Upper lobe of left lung (tissue), 6 donors: ENCODE results near the gene DICER1. TPM values are rescaled to one million over a fixed set of nuclear protein-coding genes. Genes with fewer than 3 reads are reported as not detected.

Source experiments
- ATAC-seq, 2 donors: fragments of 200-7000 bp; cut with Tn5 transposase; one replicate each; pipeline ENCODE4 v1.9.1; 2022; ENCODE audit warnings: mild to moderate bottlenecking in 2 of 2, moderate library complexity in 2 of 2; ENCODE audit not compliant: low FRiP score in 2 of 2
- DNase-seq, 2 donors: peaks; one replicate each; pipeline ENCODE4 v3.0.0-alpha.2; 2019 to 2020
- H3K27ac ChIP-seq, 4 donors: fragments of 200-600 bp; sonication (generic); one replicate each; pipeline ENCODE4 v1.5.1; 2016 to 2019
- H3K27me3 ChIP-seq, 4 donors: fragments of 200-600 bp; sonication (generic); one replicate each; pipeline ENCODE4 v1.5.1; 2017 to 2019
- H3K36me3 ChIP-seq, 4 donors: fragments of 200-600 bp; sonication (generic); one replicate each; pipeline ENCODE4 v1.5.1; 2016 to 2019
- H3K4me1 ChIP-seq, 4 donors: fragments of 200-600 bp; sonication (generic); one replicate each; pipeline ENCODE4 v1.5.1; 2018 to 2019
- H3K4me3 ChIP-seq, 4 donors: fragments of 200-600 bp; sonication (generic); one replicate each; pipeline ENCODE4 v1.5.1; 2017 to 2019; ENCODE audit warnings: mild to moderate bottlenecking in 2 of 4, moderate library complexity in 1 of 4
- H3K9me3 ChIP-seq, 4 donors: fragments of 200-600 bp; sonication (generic); one replicate each; pipeline ENCODE4 v1.5.1; 2018 to 2019
- CTCF ChIP-seq, 6 experiments: fragments of 450-650 bp in 4 of 6; fragments of 200-600 bp in 2 of 6; sonication (generic) in 2 of 6; IDR thresholded peaks; one replicate each; pipeline ENCODE4 v1.5.1; 2016 to 2019; ENCODE audit warnings: antibody characterized with exemption in 6 of 6
- EP300 ChIP-seq, 4 donors: sonication (generic); formaldehyde crosslinking; IDR thresholded peaks; one replicate each; pipeline ENCODE4 v1.5.1; 2017; ENCODE audit warnings: antibody characterized with exemption in 4 of 4, control low read depth in 2 of 4
- POLR2A ChIP-seq, 4 donors: fragments of 450-650 bp; IDR thresholded peaks; one replicate each; pipeline ENCODE4 v1.5.1; 2016 to 2017; ENCODE audit warnings: antibody characterized with exemption in 4 of 4, mild to moderate bottlenecking in 2 of 4
- POLR2AphosphoS5 ChIP-seq, 2 donors: sonication (generic); formaldehyde crosslinking; IDR thresholded peaks; one replicate each; pipeline ENCODE4 v1.5.1; 2017; ENCODE audit warnings: antibody characterized with exemption in 2 of 2
- WGBS, 2 donors: methylation state at CpG; one replicate each; pipeline ENCODE4 v1.1.5; 2017 to 2018; 5-methylcytosine and 5-hydroxymethylcytosine counted together
- total RNA-seq, 6 donors: library from RNA; depleted of rRNA in 4 of 6; stranded (reverse); fragments of >200 nt in 4 of 6; gene quantifications; one replicate each; pipeline versions ENCODE4 v1.1.0 to v1.2.1, GENCODE V29; 2016 to 2021
- donor health status: DM: no; HTN: no; CAD: no; lungs with moderate emphysema.
- donor health status: DM: no; HTN: yes; CAD: no; lungs with severe emphysema.

The DICER1 gene
- total RNA-seq, 6 donors from 2014 or later = 57.7 to 106 (median 75.1) TPM

GRCh38 chr14:95163666-95164065, 6.3 kb upstream of the DICER1 start:
- no peak overlapping the region for H3K4me3 ChIP-seq
- 82 to 93% methylated on average over 3 of the region's 3 CpGs for WGBS, 2 donors
- no peak overlapping the region for H3K27ac ChIP-seq
- no peaks in the 10 kb centered on the region for H3K27me3 ChIP-seq
- DNase-seq (no peak), ATAC-seq (no peak)
- TF ChIP-seq POLR2A (IDR thresholded peaks at IDR 0.05) (no peak), POLR2AphosphoS5 (IDR thresholded peaks at IDR 0.05) (no peak), CTCF (IDR thresholded peaks at IDR 0.05) (no peak), EP300 (IDR thresholded peaks at IDR 0.05) (no peak)
- H3K4me1 ChIP-seq = peaks cover 0 to 3% (median 2%) of the 10 kb centered on the region in 4 donors
- peaks cover 0 to 9% (median 0%) of the 10 kb centered on the region in 4 donors for H3K9me3 ChIP-seq
- no peaks in the 10 kb centered on the region for H3K36me3 ChIP-seq

GRCh38 chr14:95163132-95163531, 5.8 kb upstream of the DICER1 start:
- no peak for DNase-seq
- TF ChIP-seq POLR2AphosphoS5 (IDR thresholded peaks at IDR 0.05) = no peak
- no peak for TF ChIP-seq EP300 (IDR thresholded peaks at IDR 0.05)
- no peak for TF ChIP-seq POLR2A (IDR thresholded peaks at IDR 0.05)
- no peak for TF ChIP-seq CTCF (IDR thresholded peaks at IDR 0.05)

GRCh38 chr14:95162641-95163040, 5.3 kb upstream of the DICER1 start:
- Histone ChIP-seq H3K9me3 (peaks cover 0 to 9% (median 0%) of the 10 kb centered on the region in 4 donors), H3K4me1 (peaks cover 5 to 12% (median 10%) of the 10 kb centered on the region in 4 donors), H3K27ac (peak overlapping the region in 1 of 4 donors; percentile 21), H3K27me3 (no peaks in the 10 kb centered on the region), H3K36me3 (no peaks in the 10 kb centered on the region), H3K4me3 (no peak overlapping the region)
- TF ChIP-seq CTCF (IDR thresholded peaks at IDR 0.05) = no peak
- TF ChIP-seq POLR2A (IDR thresholded peaks at IDR 0.05) = no peak
- TF ChIP-seq EP300 (IDR thresholded peaks at IDR 0.05) = no peak
- TF ChIP-seq POLR2AphosphoS5 (IDR thresholded peaks at IDR 0.05) = no peak
- DNase-seq (no peak), ATAC-seq (no peak)
- 59 to 76% methylated on average over 2 of the region's 2 CpGs for WGBS, 2 donors

More at GRCh38 chr14:95163132-95163531, 5.8 kb upstream of the DICER1 start:
- H3K4me1 ChIP-seq = peaks cover 4 to 8% (median 8%) of the 10 kb centered on the region in 4 donors
- H3K4me3 ChIP-seq = no peak overlapping the region
- 68 to 81% methylated on average over 2 of the region's 2 CpGs for WGBS, 2 donors
- peak in 1 of 2 donors; percentile 47 for ATAC-seq
- H3K27ac ChIP-seq = no peak overlapping the region
- peaks cover 0 to 9% (median 0%) of the 10 kb centered on the region in 4 donors for H3K9me3 ChIP-seq
- H3K36me3 ChIP-seq = no peaks in the 10 kb centered on the region
- H3K27me3 ChIP-seq = no peaks in the 10 kb centered on the region

GRCh38 chr14:95157048-95157326, 342 bp downstream of the DICER1 start:
- DNase-seq (no peak), ATAC-seq (peak in 1 of 2 donors; percentile 73)
- WGBS, 2 donors = 0% methylated on average over 16 of the region's 50 CpGs; no CpG with 5 or more reads in 1 of the 2 donors
- TF ChIP-seq POLR2A (IDR thresholded peaks at IDR 0.05) (no peak), CTCF (IDR thresholded peaks at IDR 0.05) (peak in 1 of 6 experiments; percentile 8)
- Histone ChIP-seq H3K4me1 (peaks cover 26 to 40% (median 35%) of the 10 kb centered on the region in 4 donors), H3K36me3 (no peaks in the 10 kb centered on the region), H3K27me3 (no peaks in the 10 kb centered on the region), H3K9me3 (no peaks in the 10 kb centered on the region), H3K4me3 (peak overlapping the region; percentile 66 to 88 (median 85)), H3K27ac (peak overlapping the region; percentile 91 to 96 (median 93))
